ENCODE data around the gene DLGAP1.

GRCh38 chr18:3972291-3972930, 482.7 kb downstream of the DLGAP1 start:
- TF ChIP-seq POLR2A (IDR thresholded peaks at IDR 0.05; ENCODE audit: low read length) (no peak), GATA1 (IDR thresholded peaks at IDR 0.05; ENCODE audit: low read depth, low read length) (no peak)

Measured in erythroblast (primary cell).